22Rv1 (cell line): ENCODE measurements around the gene DSPP.
"Not testable (repeated sequence)": the region's sequence is repeated elsewhere in the genome, so short reads cannot be mapped to it uniquely, and the experiment has no call there.

Experiments used
- H3K27ac ChIP-seq: fragments of 450-650 bp; 2 replicates; pipeline ENCODE4 v1.5.1; 2017
- CTCF ChIP-seq: fragments of 450-650 bp; IDR thresholded peaks from 2 replicates; pipeline ENCODE4 v1.5.1; 2017; ENCODE audit warnings: mild to moderate bottlenecking
- ZFX ChIP-seq: fragments of 450-650 bp; IDR thresholded peaks from 2 replicates; pipeline ENCODE4 v1.6.1; 2017; ENCODE audit warnings: antibody characterized with exemption, borderline replicate concordance

DSPP gene

GRCh38 chr4:87608229-87608628 is at the start of gene DSPP:
DSPP (plus strand) TSS chr4:87608529; CDS start chr4:87610909, 2,380 bp downstream.
- no peak for TF ChIP-seq CTCF
- no peak for TF ChIP-seq ZFX
- no peak within 1 kb of the TSS for H3K27ac ChIP-seq

- H3K27ac ChIP-seq: peak overlapping the region; percentile 66
- TF ChIP-seq ZFX: no peak
These were observed 49.1 kb upstream of the DSPP start for GRCh38 chr4:87559090-87559837.

GRCh38 chr4:87560802-87561201 is 47.5 kb upstream of the DSPP start:
- TF ChIP-seq ZFX (no peak), CTCF (no peak)
- H3K27ac ChIP-seq: no peak overlapping the region

- H3K27ac ChIP-seq: peak overlapping the region; percentile 40
- TF ChIP-seq ZFX (no peak), CTCF (no peak)
These were observed 42.6 kb upstream of the DSPP start for GRCh38 chr4:87565746-87566145.

GRCh38 chr4:87566276-87566675 is 42.1 kb upstream of the DSPP start:
- TF ChIP-seq CTCF: no peak
- no peak for TF ChIP-seq ZFX
- H3K27ac ChIP-seq: peak overlapping the region; percentile 40

GRCh38 chr4:87567191-87567590 is 41.1 kb upstream of the DSPP start:
- no peak for TF ChIP-seq ZFX
- TF ChIP-seq CTCF: no peak
- H3K27ac ChIP-seq: no peak overlapping the region

GRCh38 chr4:87570290-87570805 is 38.0 kb upstream of the DSPP start:
- no peak overlapping the region for H3K27ac ChIP-seq
- TF ChIP-seq CTCF (no peak), ZFX (no peak)

GRCh38 chr4:87574376-87574775 is 34.0 kb upstream of the DSPP start:
- not testable (repeated sequence) for H3K27ac ChIP-seq
